Astrocyte (in vitro differentiated cells and primary cell): ENCODE results near the gene ANKS1A. TPM values are rescaled to one million over a fixed set of nuclear protein-coding genes. Genes with fewer than 3 reads are reported as not detected.

Experiments used
- DNase-seq: peaks from one replicate; pipeline ENCODE4 v3.0.0-alpha.2; 2010; ENCODE audit warnings: low read depth
- FAIRE-seq: peaks from 2 replicates; lab custom pipeline; 2011; peaks lifted over from hg19 to GRCh38; lab: Jason Lieb, UNC
- H2AFZ ChIP-seq: 2 replicates; pipeline ENCODE4 v1.6.0; 2012; ENCODE audit warnings: low read depth, low read length, inconsistent platforms
- H3K27ac ChIP-seq: 2 replicates; pipeline ENCODE4 v1.5.1; 2011; ENCODE audit warnings: low read depth, low read length, inconsistent platforms
- H3K27me3 ChIP-seq: 2 replicates; pipeline ENCODE4 v1.6.0; 2011; ENCODE audit warnings: low read length, inconsistent platforms; ENCODE audit not compliant: insufficient read depth
- H3K36me3 ChIP-seq: 2 replicates; pipeline ENCODE4 v1.5.1; 2011; ENCODE audit warnings: low read length, inconsistent platforms; ENCODE audit not compliant: insufficient read depth
- H3K4me1 ChIP-seq: 2 replicates; pipeline ENCODE4 v1.5.1; 2011; ENCODE audit warnings: low read length, inconsistent platforms; ENCODE audit not compliant: insufficient read depth
- H3K4me2 ChIP-seq: 2 replicates; pipeline ENCODE4 v1.6.0; 2012; ENCODE audit warnings: low read length, inconsistent platforms
- H3K4me3 ChIP-seq: 2 replicates; pipeline ENCODE4 v1.5.1; 2011; ENCODE audit warnings: low read depth, mild to moderate bottlenecking, low read length, inconsistent platforms; ENCODE audit not compliant: insufficient read depth
- H3K79me2 ChIP-seq: 2 replicates; pipeline ENCODE4 v1.6.0; 2012; ENCODE audit warnings: mild to moderate bottlenecking, low read length, inconsistent platforms; ENCODE audit not compliant: insufficient read depth
- H3K9ac ChIP-seq: 2 replicates; pipeline ENCODE4 v1.6.0; 2012; ENCODE audit warnings: mild to moderate bottlenecking, low read length, inconsistent platforms
- H3K9me3 ChIP-seq: 2 replicates; pipeline ENCODE4 v1.5.1; 2012; ENCODE audit warnings: low read depth, mild to moderate bottlenecking, low read length, inconsistent platforms; ENCODE audit not compliant: insufficient read depth
- H4K20me1 ChIP-seq: 2 replicates; pipeline ENCODE4 v1.6.0; 2012; ENCODE audit warnings: low read length, inconsistent platforms; ENCODE audit not compliant: insufficient read depth
- H3K27ac Mint-ChIP-seq: one replicate; pipeline ENCODE4 v1.8.0; 2021; ENCODE audit warnings: mild to moderate bottlenecking, mixed read lengths; ENCODE audit not compliant: unreplicated experiment
- H3K27me3 Mint-ChIP-seq: one replicate; pipeline ENCODE4 v1.8.0; 2021; ENCODE audit warnings: low read depth, mixed read lengths; ENCODE audit not compliant: unreplicated experiment
- H3K36me3 Mint-ChIP-seq: one replicate; pipeline ENCODE4 v1.8.0; 2021; ENCODE audit warnings: low read depth, mixed read lengths; ENCODE audit not compliant: unreplicated experiment
- H3K4me1 Mint-ChIP-seq: one replicate; pipeline ENCODE4 v1.8.0; 2021; ENCODE audit warnings: low read depth, mixed read lengths; ENCODE audit not compliant: unreplicated experiment
- H3K4me3 Mint-ChIP-seq: one replicate; pipeline ENCODE4 v1.8.0; 2021; ENCODE audit warnings: mild to moderate bottlenecking, moderate library complexity, mixed read lengths; ENCODE audit not compliant: unreplicated experiment
- H3K9me3 Mint-ChIP-seq: one replicate; pipeline ENCODE4 v1.8.0; 2021; ENCODE audit warnings: mild to moderate bottlenecking, mixed read lengths; ENCODE audit not compliant: unreplicated experiment
- CTCF ChIP-seq: IDR thresholded peaks from 2 replicates; pipeline ENCODE4 v1.5.1; 2011; ENCODE audit warnings: low read depth, mild to moderate bottlenecking, inconsistent platforms, low read length, moderate library complexity; ENCODE audit not compliant: insufficient read depth
- EZH2 ChIP-seq: IDR thresholded peaks from 2 replicates; pipeline ENCODE4 v1.6.1; 2012; ENCODE audit warnings: mild to moderate bottlenecking, low read length, inconsistent platforms; ENCODE audit not compliant: insufficient read depth
- total RNA-seq: library from RNA; stranded (reverse); gene quantifications from 2 replicates; pipeline ENCODE4 v1.2.1, GENCODE V29; 2021

ANKS1A gene
- total RNA-seq, 1 donor from 2014 or later = 18.0 TPM

- Histone ChIP-seq H3K4me1 (no peaks in the 10 kb centered on the region), H3K4me2 (no peak overlapping the region), H3K27me3 (no peaks in the 10 kb centered on the region), H2AFZ (no peak overlapping the region), H3K36me3 (no peaks in the 10 kb centered on the region), H3K9me3 (no peaks in the 10 kb centered on the region), H3K27ac (no peak overlapping the region), H4K20me1 (no peaks in the 10 kb centered on the region), H3K4me3 (no peak overlapping the region), H3K9ac (no peak overlapping the region), H3K79me2 (no peaks in the 10 kb centered on the region)
- Mint-ChIP-seq H3K4me3 (no peak overlapping the region), H3K36me3 (peaks cover 19% of the 10 kb centered on the region), H3K27me3 (no peaks in the 10 kb centered on the region), H3K4me1 (no peaks in the 10 kb centered on the region), H3K9me3 (no peaks in the 10 kb centered on the region), H3K27ac (no peak overlapping the region)
- TF ChIP-seq EZH2 = no peak
- TF ChIP-seq CTCF = no peak
- DNase-seq = no peak
- FAIRE-seq = no peak
These were observed 178.2 kb downstream of the ANKS1A start for GRCh38 chr6:35067234-35067633.

GRCh38 chr6:35068206-35068605 is 179.2 kb downstream of the ANKS1A start:
- Mint-ChIP-seq H3K9me3 (no peaks in the 10 kb centered on the region), H3K4me3 (no peak overlapping the region), H3K36me3 (peaks cover 10% of the 10 kb centered on the region), H3K27ac (no peak overlapping the region), H3K4me1 (no peaks in the 10 kb centered on the region), H3K27me3 (no peaks in the 10 kb centered on the region)
- FAIRE-seq (no peak), DNase-seq (no peak)
- H3K4me2 ChIP-seq = no peak overlapping the region
- no peaks in the 10 kb centered on the region for H3K79me2 ChIP-seq
- H3K9ac ChIP-seq = no peak overlapping the region
- no peaks in the 10 kb centered on the region for H4K20me1 ChIP-seq
- H3K27me3 ChIP-seq = no peaks in the 10 kb centered on the region
- no peaks in the 10 kb centered on the region for H3K4me1 ChIP-seq
- no peak overlapping the region for H3K4me3 ChIP-seq
- TF ChIP-seq CTCF = no peak
- no peak for TF ChIP-seq EZH2
- H3K36me3 ChIP-seq = no peaks in the 10 kb centered on the region
- H2AFZ ChIP-seq = no peak overlapping the region
- no peaks in the 10 kb centered on the region for H3K9me3 ChIP-seq
- no peak overlapping the region for H3K27ac ChIP-seq

- Histone ChIP-seq H3K4me2 (no peak overlapping the region), H3K36me3 (no peaks in the 10 kb centered on the region), H4K20me1 (no peaks in the 10 kb centered on the region), H2AFZ (no peak overlapping the region), H3K27ac (no peak overlapping the region), H3K9me3 (no peaks in the 10 kb centered on the region), H3K79me2 (no peaks in the 10 kb centered on the region), H3K27me3 (no peaks in the 10 kb centered on the region), H3K9ac (no peak overlapping the region), H3K4me3 (no peak overlapping the region), H3K4me1 (no peaks in the 10 kb centered on the region)
- no peak overlapping the region for H3K4me3 Mint-ChIP-seq
- H3K9me3 Mint-ChIP-seq = no peaks in the 10 kb centered on the region
- no peaks in the 10 kb centered on the region for H3K4me1 Mint-ChIP-seq
- no peaks in the 10 kb centered on the region for H3K27me3 Mint-ChIP-seq
- TF ChIP-seq EZH2 (no peak), CTCF (no peak)
- no peak for FAIRE-seq
- no peak for DNase-seq
- H3K36me3 Mint-ChIP-seq = peaks cover 7% of the 10 kb centered on the region
- no peak overlapping the region for H3K27ac Mint-ChIP-seq
These were observed 179.6 kb downstream of the ANKS1A start for GRCh38 chr6:35068644-35069043.
